ENCODE results near the gene GPR141. TPM values are rescaled to one million over a fixed set of nuclear protein-coding genes. Genes with fewer than 3 reads are reported as not detected.

GPR141 gene
- polyA plus RNA-seq, 1 donor (not counting 4 experiments of a cell fraction or from before 2014, with no cell fraction given) = not detected

DNA sequence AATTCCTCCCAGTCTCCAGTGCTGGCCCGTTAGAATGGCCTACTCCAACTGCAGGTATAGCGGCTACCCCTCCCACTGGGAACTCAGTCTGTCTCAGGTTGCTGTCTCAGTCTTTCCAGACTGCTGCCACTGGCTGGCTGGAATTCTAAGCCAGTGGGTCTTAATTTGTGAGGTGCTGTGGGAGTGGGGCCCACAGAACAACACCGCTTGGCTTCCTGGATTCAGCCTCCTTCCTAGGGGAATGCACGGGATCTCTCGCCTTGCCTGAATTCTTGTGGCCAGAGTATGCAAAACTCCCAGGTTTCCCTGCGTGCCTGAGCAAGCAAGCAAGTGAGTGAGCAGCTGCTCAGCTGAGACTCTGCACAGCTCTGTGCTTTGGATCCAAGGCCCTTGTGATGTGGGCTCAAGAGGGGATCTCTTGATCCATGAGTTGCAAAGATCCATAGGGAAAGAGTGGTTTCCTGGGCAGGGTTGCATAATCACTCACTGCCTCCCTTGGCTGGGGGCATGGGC, 41.5 kb upstream of the GPR141 start:
- no peaks in the 10 kb centered on the region for H3K9me3 ChIP-seq (ENCODE audit: control insufficient read depth, low read depth, low read length)
- no peak overlapping the region for H3K4me3 ChIP-seq (ENCODE audit: control insufficient read depth in 2 of 3, extremely low read depth in 1 of 3, insufficient read depth in 2 of 3, low read depth in 1 of 3, low read length in 3 of 3)
- DNase-seq (ENCODE audit: low read depth, low spot score) (no peak), FAIRE-seq (no peak)
- H3K4me1 ChIP-seq (ENCODE audit: control insufficient read depth, extremely low read depth, insufficient read depth, low read length) = no peaks in the 10 kb centered on the region
- no peaks in the 10 kb centered on the region for H4K20me1 ChIP-seq (ENCODE audit: control insufficient read depth, extremely low read depth, insufficient read depth, low read length)
- no peak for TF ChIP-seq CTCF (optimal IDR thresholded peaks at IDR 0.05 in 1 of 3, IDR thresholded peaks at IDR 0.05 in 1 of 3, conservative IDR thresholded peaks at IDR 0.05 in 1 of 3; ENCODE audit: extremely low read depth in 1 of 3, insufficient read depth in 2 of 3, low read length in 3 of 3)
- TF ChIP-seq EZH2 (IDR thresholded peaks at IDR 0.05; ENCODE audit: low read length) = no peak
- no peak overlapping the region for H3K9ac ChIP-seq (ENCODE audit: control insufficient read depth, extremely low read depth, insufficient read depth, low read length)
- dilution Hi-C loops (cut with MboI; ENCODE audit: extremely low pct_ligation_motif_present, low sequenced_read_pairs) = no loop called here
- H3K9me1 ChIP-seq (ENCODE audit: control insufficient read depth, extremely low read depth, insufficient read depth, low read length) = no peaks in the 10 kb centered on the region
- H3K27ac ChIP-seq (ENCODE audit: control insufficient read depth, insufficient read depth, low read length) = no peak overlapping the region
- no peak overlapping the region for H3K4me2 ChIP-seq (ENCODE audit: control insufficient read depth, extremely low read depth, insufficient read depth, low read depth, low read length)
- H3K27me3 ChIP-seq (ENCODE audit: control insufficient read depth, extremely low read depth, insufficient read depth, low read length) = no peaks in the 10 kb centered on the region
- H3K36me3 ChIP-seq (ENCODE audit: control insufficient read depth in 2 of 2, extremely low read depth in 1 of 2, insufficient read depth in 2 of 2, low read length in 2 of 2) = no peaks in the 10 kb centered on the region
- no peak overlapping the region for H2AFZ ChIP-seq (ENCODE audit: control insufficient read depth, low read length)
- no peaks in the 10 kb centered on the region for H3K79me2 ChIP-seq (ENCODE audit: control insufficient read depth, insufficient read depth, low read length)

- no peak for DNase-seq (ENCODE audit: low read depth, low spot score)
Measured at GRCh38 chr7:37643876-37644275, 39.7 kb upstream of the GPR141 start.

More at GRCh38 chr7:37643876-37644275, 39.7 kb upstream of the GPR141 start:
- no peaks in the 10 kb centered on the region for H3K9me3 ChIP-seq (ENCODE audit: control insufficient read depth, low read depth, low read length)
- no peaks in the 10 kb centered on the region for H3K27me3 ChIP-seq (ENCODE audit: control insufficient read depth, extremely low read depth, insufficient read depth, low read length)
- H3K4me3 ChIP-seq (ENCODE audit: control insufficient read depth in 2 of 3, extremely low read depth in 1 of 3, insufficient read depth in 2 of 3, low read depth in 1 of 3, low read length in 3 of 3) = no peak overlapping the region
- H4K20me1 ChIP-seq (ENCODE audit: control insufficient read depth, extremely low read depth, insufficient read depth, low read length) = no peaks in the 10 kb centered on the region
- H3K9me1 ChIP-seq (ENCODE audit: control insufficient read depth, extremely low read depth, insufficient read depth, low read length) = no peaks in the 10 kb centered on the region
- no peak overlapping the region for H3K9ac ChIP-seq (ENCODE audit: control insufficient read depth, extremely low read depth, insufficient read depth, low read length)
- H3K79me2 ChIP-seq (ENCODE audit: control insufficient read depth, insufficient read depth, low read length) = no peaks in the 10 kb centered on the region
- dilution Hi-C loops (cut with MboI; ENCODE audit: extremely low pct_ligation_motif_present, low sequenced_read_pairs) = no loop called here
- no peak overlapping the region for H2AFZ ChIP-seq (ENCODE audit: control insufficient read depth, low read length)
- TF ChIP-seq EZH2 (IDR thresholded peaks at IDR 0.05; ENCODE audit: low read length) (no peak), CTCF (optimal IDR thresholded peaks at IDR 0.05 in 1 of 3, IDR thresholded peaks at IDR 0.05 in 1 of 3, conservative IDR thresholded peaks at IDR 0.05 in 1 of 3; ENCODE audit: extremely low read depth in 1 of 3, insufficient read depth in 2 of 3, low read length in 3 of 3) (no peak)
- no peaks in the 10 kb centered on the region for H3K36me3 ChIP-seq (ENCODE audit: control insufficient read depth in 2 of 2, extremely low read depth in 1 of 2, insufficient read depth in 2 of 2, low read length in 2 of 2)
- H3K4me1 ChIP-seq (ENCODE audit: control insufficient read depth, extremely low read depth, insufficient read depth, low read length) = no peaks in the 10 kb centered on the region
- no peak overlapping the region for H3K4me2 ChIP-seq (ENCODE audit: control insufficient read depth, extremely low read depth, insufficient read depth, low read depth, low read length)
- H3K27ac ChIP-seq (ENCODE audit: control insufficient read depth, insufficient read depth, low read length) = no peak overlapping the region
- no peak for FAIRE-seq

All from keratinocyte (primary cell).